Right lobe of liver (tissue), 6 donors: Measurements from ENCODE around the gene PDE6G. TPM values are rescaled to one million over a fixed set of nuclear protein-coding genes. Genes with fewer than 3 reads are reported as not detected.

Experiments used
- ATAC-seq, 4 donors: fragments of 200-7000 bp; cut with Tn5 transposase; one replicate each; pipeline ENCODE4 v1.9.1; 2020; ENCODE audit warnings: mild to moderate bottlenecking in 4 of 4, moderate library complexity in 4 of 4
- DNase-seq, 3 donors: peaks; one replicate each; pipeline ENCODE4 v3.0.0-alpha.2; 2020
- H3K27ac ChIP-seq, 3 donors: fragments of 200-600 bp; one replicate each; pipeline ENCODE4 v1.8.0; 2022
- H3K27me3 ChIP-seq, 2 donors: fragments of 200-600 bp; one replicate each; pipeline ENCODE4 v1.8.0; 2022
- H3K36me3 ChIP-seq, 4 donors: fragments of 200-600 bp; sonication (generic) in 1 of 4; one replicate each; pipeline versions ENCODE4 v1.5.1 to v1.8.0; 2017 to 2022; ENCODE audit warnings: control low read depth in 1 of 4
- H3K4me1 ChIP-seq, 4 donors: fragments of 200-600 bp; sonication (generic) in 1 of 4; one replicate each; pipeline versions ENCODE4 v1.5.1 to v1.8.0; 2017 to 2022; ENCODE audit warnings: control low read depth in 1 of 4
- H3K4me3 ChIP-seq, 3 donors: fragments of 200-600 bp; one replicate each; pipeline ENCODE4 v1.8.0; 2022
- H3K9me3 ChIP-seq, 4 donors: fragments of 200-600 bp; sonication (generic) in 1 of 4; one replicate each; pipeline versions ENCODE4 v1.5.1 to v1.8.0; 2017 to 2022; ENCODE audit warnings: control low read depth in 1 of 4
- POLR2A ChIP-seq: fragments of 450-650 bp; IDR thresholded peaks from one replicate; pipeline ENCODE4 v1.6.1; 2017; ENCODE audit warnings: antibody characterized with exemption, mild to moderate bottlenecking
- WGBS: methylation state at CpG from one replicate; pipeline ENCODE4 v1.1.6; 2018; ENCODE audit warnings: low coverage, low lambda C conversion rate; ENCODE audit not compliant: insufficient coverage; ENCODE audit errors: missing lambda C conversion rate; 5-methylcytosine and 5-hydroxymethylcytosine counted together
- intact Hi-C, 2 donors: fragments of 100-400 bp; cut with DNase I; formaldehyde crosslinking; loops; one replicate each; pipeline versions ENCODE4 v1.11.2 to v1.14.1; 2022
- microRNA-seq, 2 donors: library from miRNA; unstranded; fragments of <30 nt; microRNA quantifications; one replicate each; pipeline ENCODE4, GENCODE V29; 2019 to 2020
- small RNA-seq, 2 experiments: library from RNA; depleted of rRNA; stranded (forward); fragments of <200 nt; gene quantifications; one replicate each; pipeline ENCODE3, GENCODE V24; 2016
- total RNA-seq, 6 experiments: library from RNA; depleted of rRNA in 2 of 6; stranded (reverse); fragments of >200 nt in 2 of 6; fragmentation: NEBNext Ultra II Directional in 3 of 6; extraction: Animal tissue kit (Norgen Biotek cat#: 25700) in 3 of 6; gene quantifications; one replicate each; pipeline versions ENCODE4 v1.1.0 to v1.2.4, GENCODE V29; 2016 to 2023
- TF ChIP-seq, protein P1 (sequence below), 4 donors: fragments of 200-600 bp in 3 of 4; fragments of 450-650 bp in 1 of 4; IDR thresholded peaks; one replicate each; pipeline versions ENCODE4 v1.5.1 to v1.8.0; 2016 to 2022; ENCODE audit warnings: antibody characterized with exemption in 4 of 4, mild to moderate bottlenecking in 2 of 4
- donor health status: DM: no; HTN: yes; CAD: no.
- donor health status: DM: no; HTN: no; CAD: no.
- donor health status: DM: no; HTN: no; CAD: no.
- donor health status: DM: no; HTN: yes; CAD: no.
- donor health status: DM: no; HTN: yes; CAD: no.

Gene PDE6G
- total RNA-seq, 6 experiments from 2014 or later, result 0.40 to 0.93 (median 0.68) TPM; not detected in 2

GRCh38 chr17:81607431-81607830, 48.9 kb downstream of the PDE6G start:
- Histone ChIP-seq H3K9me3 (no peaks in the 10 kb centered on the region), H3K4me3 (no peak overlapping the region), H3K27me3 (no peaks in the 10 kb centered on the region), H3K36me3 (peaks cover 4 to 80% (median 44%) of the 10 kb centered on the region in 4 donors), H3K4me1 (no peaks in the 10 kb centered on the region), H3K27ac (no peak overlapping the region)
- intact Hi-C loops, result no loop called here
- no peak for ATAC-seq
- no peak for TF ChIP-seq POLR2A
- TF ChIP-seq, protein P1, sequence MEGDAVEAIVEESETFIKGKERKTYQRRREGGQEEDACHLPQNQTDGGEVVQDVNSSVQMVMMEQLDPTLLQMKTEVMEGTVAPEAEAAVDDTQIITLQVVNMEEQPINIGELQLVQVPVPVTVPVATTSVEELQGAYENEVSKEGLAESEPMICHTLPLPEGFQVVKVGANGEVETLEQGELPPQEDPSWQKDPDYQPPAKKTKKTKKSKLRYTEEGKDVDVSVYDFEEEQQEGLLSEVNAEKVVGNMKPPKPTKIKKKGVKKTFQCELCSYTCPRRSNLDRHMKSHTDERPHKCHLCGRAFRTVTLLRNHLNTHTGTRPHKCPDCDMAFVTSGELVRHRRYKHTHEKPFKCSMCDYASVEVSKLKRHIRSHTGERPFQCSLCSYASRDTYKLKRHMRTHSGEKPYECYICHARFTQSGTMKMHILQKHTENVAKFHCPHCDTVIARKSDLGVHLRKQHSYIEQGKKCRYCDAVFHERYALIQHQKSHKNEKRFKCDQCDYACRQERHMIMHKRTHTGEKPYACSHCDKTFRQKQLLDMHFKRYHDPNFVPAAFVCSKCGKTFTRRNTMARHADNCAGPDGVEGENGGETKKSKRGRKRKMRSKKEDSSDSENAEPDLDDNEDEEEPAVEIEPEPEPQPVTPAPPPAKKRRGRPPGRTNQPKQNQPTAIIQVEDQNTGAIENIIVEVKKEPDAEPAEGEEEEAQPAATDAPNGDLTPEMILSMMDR (IDR thresholded peaks at IDR 0.05), result no peak
- 75% methylated on average over 6 of the region's 6 CpGs for WGBS
- no peak for DNase-seq

DNA sequence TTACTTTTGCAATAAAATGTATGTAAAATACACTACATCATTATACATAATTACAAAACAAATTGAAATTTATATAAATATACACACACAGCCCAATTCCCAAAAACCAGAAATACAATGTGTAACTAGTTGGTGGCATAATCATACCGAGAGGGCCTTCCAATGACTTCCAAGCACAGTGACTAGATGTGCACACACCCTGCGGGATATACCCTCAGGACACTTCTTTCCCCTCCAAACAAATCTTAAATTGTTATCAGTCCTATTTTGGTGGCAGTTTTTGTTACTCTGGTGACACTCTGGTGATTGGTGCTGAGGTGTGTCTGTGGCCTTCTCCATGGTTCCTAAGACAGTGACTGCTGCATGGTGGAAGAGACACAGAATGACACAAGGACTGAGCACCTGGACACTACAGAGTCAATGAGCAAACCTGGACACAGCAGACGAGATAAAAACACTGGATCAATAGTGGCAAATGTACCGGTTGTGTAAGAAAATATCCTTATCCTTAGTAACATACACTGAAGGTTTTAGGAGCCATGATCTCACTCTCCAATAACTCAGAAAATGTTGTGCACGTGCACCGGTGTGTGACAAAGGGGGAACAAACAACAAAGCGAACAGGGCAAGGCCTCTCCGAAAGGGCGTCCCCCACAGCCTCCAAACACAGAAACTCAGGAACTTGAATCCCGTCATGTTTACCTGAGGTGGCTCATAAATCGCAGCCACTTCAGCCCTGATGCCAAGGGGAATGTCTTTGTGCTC, 52.3 kb downstream of the PDE6G start:
- H3K27ac ChIP-seq, result no peak overlapping the region
- intact Hi-C loops, result loop anchor here in 1 of 2 donors (5.0 kb wide), 1 partner anchor 52 kb away; the partner anchor contains the start of gene FAAP100
- no peak for DNase-seq
- WGBS, result 53% methylated on average over 6 of the region's 11 CpGs
- no peak for TF ChIP-seq POLR2A
- TF ChIP-seq, protein P1 (IDR thresholded peaks at IDR 0.05), result no peak
- no peaks in the 10 kb centered on the region for H3K27me3 ChIP-seq
- peaks cover 0 to 79% (median 46%) of the 10 kb centered on the region in 4 donors for H3K36me3 ChIP-seq
- ATAC-seq, result no peak
- no peaks in the 10 kb centered on the region for H3K4me1 ChIP-seq
- no peak overlapping the region for H3K4me3 ChIP-seq
- no peaks in the 10 kb centered on the region for H3K9me3 ChIP-seq

DNA sequence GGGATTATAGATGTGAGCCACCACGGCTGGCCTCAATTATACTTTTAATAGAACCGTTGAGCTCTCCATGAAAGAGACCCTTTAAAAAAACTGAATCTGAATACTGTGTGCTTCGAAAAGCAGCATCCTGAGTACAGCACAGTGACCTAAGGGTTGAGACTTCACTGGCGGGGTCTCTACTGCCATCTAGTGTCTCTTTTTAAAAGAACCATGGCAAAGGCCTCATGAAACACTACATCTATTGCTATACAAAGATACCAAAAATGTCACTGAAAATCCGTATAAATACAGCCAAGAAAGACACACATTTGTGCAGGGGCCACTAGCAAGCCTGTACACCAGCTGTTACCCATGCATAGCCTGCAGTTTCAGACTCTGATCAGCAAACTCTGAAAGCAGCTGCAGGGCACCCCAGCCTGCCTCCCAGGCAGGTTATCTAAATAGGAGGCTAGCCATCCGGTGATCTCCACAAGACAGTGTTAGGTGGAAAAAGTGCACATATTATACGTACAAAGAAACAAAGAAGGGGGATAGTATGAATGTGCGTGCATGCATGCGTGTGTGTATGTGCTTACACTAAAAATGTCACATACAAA, 54.7 kb downstream of the PDE6G start:
- Histone ChIP-seq H3K27me3 (no peaks in the 10 kb centered on the region), H3K4me1 (no peaks in the 10 kb centered on the region), H3K36me3 (peaks cover 0 to 72% (median 39%) of the 10 kb centered on the region in 4 donors), H3K9me3 (no peaks in the 10 kb centered on the region), H3K27ac (no peak overlapping the region), H3K4me3 (no peak overlapping the region)
- ATAC-seq, result peak; percentile 87 to 94 (median 91)
- intact Hi-C loops, result loop anchor here in 1 of 2 donors (5.0 kb wide), 1 partner anchor 49 kb away; the partner anchor contains the start of gene FAAP100
- TF ChIP-seq POLR2A, result no peak
- TF ChIP-seq, protein P1 (IDR thresholded peaks at IDR 0.05), result peak; percentile 60 to 92 (median 87)
- no peak for DNase-seq
- 22% methylated on average over 8 of the region's 9 CpGs for WGBS

Small RNA genes within 50 kb of the gene (microRNA-seq; reads per million reads assigned to microRNA genes)
- gene MIR6786, result 0.64 to 1.2 reads per million in 2 donors

Small RNA genes within 50 kb of the gene (small RNA-seq; reads per million reads assigned to genes)
- 0 reads per million in 2 experiments for gene MIR6786

Other genes starting within 250 kb of the PDE6G start
- gene ACTG1, start 143.7 kb downstream of the PDE6G start, total RNA-seq, result 1,000 to 10,000 TPM in 3 of 6 experiments, 100 to 1,000 TPM in 3; 218 to 2,508 (median 1,326) TPM
- gene FSCN2, start 128.2 kb downstream of the PDE6G start, total RNA-seq, result under 1 TPM in 1 of 6 experiments, not detected in 5; 0.22 TPM
- gene FAAP100, start 104.2 kb downstream of the PDE6G start, total RNA-seq, result 10 to 100 TPM; 13.1 to 17.1 (median 15.2) TPM
- 10 to 100 TPM; 46.5 to 63.2 (median 55.8) TPM for gene NPLOC4, start 19.4 kb downstream of the PDE6G start, total RNA-seq
- gene TSPAN10, start 19.3 kb downstream of the PDE6G start, total RNA-seq, result 1 to 10 TPM in 1 of 6 experiments, under 1 TPM in 5; 0.18 to 1.2 (median 0.62) TPM
- gene OXLD1, start 10.1 kb upstream of the PDE6G start, total RNA-seq, result 10 to 100 TPM in 5 of 6 experiments, 1 to 10 TPM in 1; 8.3 to 24.3 (median 14.6) TPM
- gene CCDC137, start 10.2 kb upstream of the PDE6G start, total RNA-seq, result 10 to 100 TPM in 1 of 6 experiments, 1 to 10 TPM in 5; 5.5 to 35.0 (median 6.5) TPM
- 10 to 100 TPM in 4 of 6 experiments, 1 to 10 TPM in 2; 5.3 to 16.8 (median 11.1) TPM for gene ARL16, start 27.3 kb upstream of the PDE6G start, total RNA-seq
- 10 to 100 TPM; 30.6 to 46.3 (median 37.3) TPM for gene HGS, start 27.5 kb upstream of the PDE6G start, total RNA-seq
- gene MRPL12, start 46.8 kb upstream of the PDE6G start, total RNA-seq, result 100 to 1,000 TPM in 2 of 6 experiments, 10 to 100 TPM in 4; 43.8 to 119 (median 59.3) TPM
- 10 to 100 TPM; 35.6 to 92.0 (median 72.7) TPM for gene SLC25A10, start 55.7 kb upstream of the PDE6G start, total RNA-seq
- 100 to 1,000 TPM in 2 of 6 experiments, 10 to 100 TPM in 4; 39.5 to 146 (median 68.5) TPM for gene GCGR, start 147.6 kb upstream of the PDE6G start, total RNA-seq
- gene MCRIP1, start 176.7 kb upstream of the PDE6G start, total RNA-seq, result 10 to 100 TPM; 19.0 to 32.6 (median 25.7) TPM
- under 1 TPM in 3 of 6 experiments, not detected in 3; 0.27 to 0.62 (median 0.40) TPM for gene PPP1R27, start 178.5 kb upstream of the PDE6G start, total RNA-seq
- 1,000 to 10,000 TPM in 5 of 6 experiments, 100 to 1,000 TPM in 1; 856 to 5,039 (median 1,455) TPM for gene P4HB, start 204.0 kb upstream of the PDE6G start, total RNA-seq
- gene ARHGDIA, start 214.8 kb upstream of the PDE6G start, total RNA-seq, result 100 to 1,000 TPM in 5 of 6 experiments, 10 to 100 TPM in 1; 92.4 to 162 (median 137) TPM
- 10 to 100 TPM; 11.6 to 20.3 (median 18.8) TPM for gene ALYREF, start 235.0 kb upstream of the PDE6G start, total RNA-seq
- gene ANAPC11, start 235.2 kb upstream of the PDE6G start, total RNA-seq, result 100 to 1,000 TPM in 1 of 6 experiments, 10 to 100 TPM in 5; 54.3 to 101 (median 73.3) TPM
- gene NPB, start 245.7 kb upstream of the PDE6G start, total RNA-seq, result 1 to 10 TPM in 2 of 6 experiments, under 1 TPM in 2, not detected in 2; 0.12 to 1.5 (median 0.87) TPM